C4-2B (cell line): ENCODE data around the gene ZNF821.

Experiments used
- CTCF ChIP-seq: fragments of 450-650 bp; conservative IDR thresholded peaks from 2 replicates; pipeline ENCODE4 v1.5.1; 2017; ENCODE audit warnings: mild to moderate bottlenecking
- ZFX ChIP-seq: fragments of 450-650 bp; IDR thresholded peaks from 2 replicates; pipeline ENCODE4 v1.6.1; 2017

GRCh38 chr16:71880176-71880575 is 3.8 kb downstream of the ZNF821 start:
- TF ChIP-seq CTCF: no peak
- no peak for TF ChIP-seq ZFX
